Mesendoderm (in vitro differentiated cells): ENCODE data around the gene NKX1-1.
"Not testable (repeated sequence)": the region's sequence is repeated elsewhere in the genome, so short reads cannot be mapped to it uniquely, and the experiment has no call there.

Experiments
- DNase-seq: peaks from one replicate; pipeline ENCODE4 v3.0.0; 2013
- H2AK5ac ChIP-seq: 2 replicates; pipeline ENCODE4 v1.6.1; 2013; ENCODE audit warnings: low read length, inconsistent platforms
- H2BK120ac ChIP-seq: 2 replicates; pipeline ENCODE4 v1.6.1; 2013; ENCODE audit warnings: low read depth, mild to moderate bottlenecking, low read length, moderate library complexity, mixed read lengths
- H2BK15ac ChIP-seq: replicated peaks from 2 replicates; pipeline ENCODE4 v1.6.1; 2013; ENCODE audit warnings: low read depth, mild to moderate bottlenecking, moderate library complexity
- H2BK5ac ChIP-seq: 2 replicates; pipeline ENCODE4 v1.6.1; 2013; ENCODE audit warnings: low read length, inconsistent platforms
- H3K18ac ChIP-seq: 2 replicates; pipeline ENCODE4 v1.6.1; 2013; ENCODE audit warnings: mild to moderate bottlenecking, low read length, mixed read lengths
- H3K23ac ChIP-seq: one replicate; pipeline ENCODE4 v1.6.1; 2013; ENCODE audit warnings: low read length
- H3K27ac ChIP-seq: 2 replicates; pipeline ENCODE4 v1.5.1; 2013; ENCODE audit warnings: low read depth, mild to moderate bottlenecking, inconsistent platforms, low read length, moderate library complexity
- H3K27me3 ChIP-seq: 2 replicates; pipeline ENCODE4 v1.6.1; 2013; ENCODE audit warnings: low read length, control low read depth, mild to moderate bottlenecking, inconsistent platforms; ENCODE audit not compliant: insufficient read depth, poor library complexity
- H3K36me3 ChIP-seq: 2 replicates; pipeline ENCODE4 v1.6.1; 2013; ENCODE audit warnings: low read length, inconsistent platforms; ENCODE audit not compliant: control insufficient read depth, insufficient read depth
- H3K4ac ChIP-seq: one replicate; pipeline ENCODE4 v1.6.1; 2013; ENCODE audit warnings: low read depth, mild to moderate bottlenecking, low read length, moderate library complexity
- H3K4me1 ChIP-seq: 2 replicates; pipeline ENCODE4 v1.6.1; 2013; ENCODE audit warnings: low read depth, low read length, inconsistent platforms; ENCODE audit not compliant: control insufficient read depth
- H3K4me2 ChIP-seq: 2 replicates; pipeline ENCODE4 v1.6.1; 2013; ENCODE audit warnings: low read length
- H3K4me3 ChIP-seq: 2 replicates; pipeline ENCODE4 v1.5.1; 2013; ENCODE audit warnings: mild to moderate bottlenecking, low read length
- H3K56ac ChIP-seq: one replicate; pipeline ENCODE4 v1.6.1; 2013; ENCODE audit warnings: low read length
- H3K79me1 ChIP-seq: 2 replicates; pipeline ENCODE4 v1.6.1; 2013; ENCODE audit warnings: low read length, inconsistent platforms
- H3K79me2 ChIP-seq: 2 replicates; pipeline ENCODE4 v1.6.1; 2013; ENCODE audit warnings: mild to moderate bottlenecking, low read length; ENCODE audit not compliant: control insufficient read depth, insufficient read depth
- H3K9ac ChIP-seq: 2 replicates; pipeline ENCODE4 v1.6.1; 2013; ENCODE audit warnings: low read length, inconsistent platforms
- H4K5ac ChIP-seq: one replicate; pipeline ENCODE4 v1.6.1; 2013; ENCODE audit warnings: low read length
- H4K8ac ChIP-seq: one replicate; pipeline ENCODE4 v1.6.1; 2013; ENCODE audit warnings: low read depth, mild to moderate bottlenecking, control low read depth, low read length, moderate library complexity
- WGBS: extraction: QIAGEN DNeasy Blood & Tissue Kit; methylation state at CpG from one replicate; pipeline ENCODE4 v1.1.7; 2013; ENCODE audit warnings: low lambda C conversion rate, missing lambda C conversion rate; ENCODE audit not compliant: insufficient coverage; ENCODE audit errors: extremely low coverage; 5-methylcytosine and 5-hydroxymethylcytosine counted together

NKX1-1 gene

DNA sequence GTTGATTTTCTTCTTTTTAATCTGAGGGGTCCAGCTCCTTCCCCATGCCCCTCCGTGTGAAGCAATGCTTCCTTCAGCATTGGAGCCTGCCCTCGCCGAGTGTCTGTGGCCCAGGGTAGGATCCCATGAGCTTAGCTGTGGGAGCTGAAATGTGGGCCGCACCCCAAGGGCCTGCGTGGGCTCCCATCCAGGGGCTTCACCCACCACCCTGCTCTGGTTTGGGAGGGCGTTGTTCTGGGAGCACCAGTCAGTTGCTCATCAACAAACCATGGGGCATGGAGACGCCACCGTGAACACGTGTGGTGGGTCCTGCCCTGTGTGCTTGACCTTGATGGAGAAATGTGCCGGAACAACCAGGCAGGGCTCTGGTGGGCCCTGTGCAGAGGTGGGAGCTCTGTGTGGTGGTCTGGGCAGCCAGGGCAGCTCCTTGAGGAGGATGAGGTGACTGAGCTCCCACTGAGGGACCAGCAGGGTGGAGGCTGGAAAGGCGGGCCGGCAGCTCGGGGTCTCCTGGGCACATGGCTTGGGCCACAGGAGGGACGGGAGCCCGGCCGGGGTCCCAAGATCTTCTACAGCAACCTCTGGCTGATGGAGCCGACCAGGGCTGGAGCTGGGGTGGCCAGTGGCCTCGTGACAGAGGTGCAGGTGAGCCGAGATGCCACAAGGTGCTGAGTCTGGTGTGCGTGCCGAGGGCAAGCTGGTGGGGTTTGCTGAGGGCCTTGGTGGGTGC lies 39.6 kb upstream of the NKX1-1 start:
- Histone ChIP-seq H2BK120ac (no peak overlapping the region), H3K4me3 (no peak overlapping the region), H4K5ac (no peak overlapping the region), H3K79me2 (no peaks in the 10 kb centered on the region), H3K36me3 (no peaks in the 10 kb centered on the region), H3K27me3 (no peaks in the 10 kb centered on the region), H3K79me1 (no peaks in the 10 kb centered on the region), H2BK5ac (no peak overlapping the region), H3K9ac (no peak overlapping the region), H2AK5ac (no peak overlapping the region), H3K4ac (no peak overlapping the region), H3K23ac (no peak overlapping the region), H4K8ac (no peak overlapping the region), H2BK15ac (no peak overlapping the region), H3K4me1 (no peaks in the 10 kb centered on the region), H3K4me2 (no peak overlapping the region), H3K56ac (no peak overlapping the region), H3K18ac (no peak overlapping the region), H3K27ac (no peak overlapping the region)
- no CpG with 5 or more reads among the region's 21 CpGs for WGBS
- DNase-seq, result no peak

- not testable (repeated sequence) for DNase-seq, H4K5ac ChIP-seq, H3K23ac ChIP-seq, H2BK120ac ChIP-seq, H3K27me3 ChIP-seq, H3K79me1 ChIP-seq, H3K4ac ChIP-seq, H3K4me3 ChIP-seq, H2AK5ac ChIP-seq, H3K4me2 ChIP-seq, H4K8ac ChIP-seq, H2BK5ac ChIP-seq, H3K9ac ChIP-seq, H3K4me1 ChIP-seq, H3K79me2 ChIP-seq, H2BK15ac ChIP-seq, H3K36me3 ChIP-seq, H3K27ac ChIP-seq, H3K18ac ChIP-seq, H3K56ac ChIP-seq
- no CpG with 5 or more reads among the region's 4 CpGs for WGBS
Observed at GRCh38 chr4:1443688-1444172, 37.5 kb upstream of the NKX1-1 start.

- H4K8ac ChIP-seq, result no peak overlapping the region
- no peak overlapping the region for H3K56ac ChIP-seq
Observed at GRCh38 chr4:1427010-1427409, 20.8 kb upstream of the NKX1-1 start.

GRCh38 chr4:1421657-1422056 lies 15.4 kb upstream of the NKX1-1 start:
- Histone ChIP-seq H2AK5ac (no peak overlapping the region), H4K8ac (no peak overlapping the region), H3K4me2 (no peak overlapping the region), H3K18ac (no peak overlapping the region), H3K27ac (no peak overlapping the region), H3K4me1 (no peaks in the 10 kb centered on the region), H2BK15ac (no peak overlapping the region), H3K79me2 (no peaks in the 10 kb centered on the region), H3K4ac (no peak overlapping the region), H3K36me3 (no peaks in the 10 kb centered on the region), H3K23ac (no peak overlapping the region), H4K5ac (no peak overlapping the region), H3K27me3 (no peaks in the 10 kb centered on the region), H3K56ac (no peak overlapping the region), H3K79me1 (no peaks in the 10 kb centered on the region), H3K4me3 (no peak overlapping the region), H3K9ac (no peak overlapping the region), H2BK5ac (no peak overlapping the region), H2BK120ac (no peak overlapping the region)
- WGBS, result 100% methylated on average over 1 of the region's 2 CpGs
- DNase-seq, result no peak

More at GRCh38 chr4:1427010-1427409, 20.8 kb upstream of the NKX1-1 start:
- DNase-seq, result no peak
- Histone ChIP-seq H3K4me1 (no peaks in the 10 kb centered on the region), H3K79me2 (no peaks in the 10 kb centered on the region), H3K18ac (no peak overlapping the region), H4K5ac (no peak overlapping the region), H3K9ac (no peak overlapping the region), H3K4me3 (no peak overlapping the region), H3K23ac (no peak overlapping the region), H2BK5ac (no peak overlapping the region), H3K4me2 (no peak overlapping the region), H3K4ac (no peak overlapping the region), H3K27me3 (no peaks in the 10 kb centered on the region), H3K27ac (no peak overlapping the region), H3K79me1 (no peaks in the 10 kb centered on the region), H2AK5ac (no peak overlapping the region), H2BK15ac (no peak overlapping the region), H3K36me3 (no peaks in the 10 kb centered on the region), H2BK120ac (no peak overlapping the region)
- no CpG with 5 or more reads among the region's 5 CpGs for WGBS

GRCh38 chr4:1419708-1420107 lies 13.5 kb upstream of the NKX1-1 start:
- Histone ChIP-seq H3K4me1 (no peaks in the 10 kb centered on the region), H3K23ac (no peak overlapping the region), H4K8ac (no peak overlapping the region), H2BK5ac (no peak overlapping the region), H3K79me2 (no peaks in the 10 kb centered on the region), H3K18ac (no peak overlapping the region), H3K4ac (no peak overlapping the region), H2BK15ac (no peak overlapping the region), H3K56ac (no peak overlapping the region), H3K4me2 (no peak overlapping the region), H3K9ac (no peak overlapping the region), H2BK120ac (no peak overlapping the region), H3K36me3 (no peaks in the 10 kb centered on the region), H3K27ac (no peak overlapping the region), H4K5ac (no peak overlapping the region), H3K79me1 (no peaks in the 10 kb centered on the region), H3K27me3 (no peaks in the 10 kb centered on the region), H2AK5ac (no peak overlapping the region), H3K4me3 (no peak overlapping the region)
- DNase-seq, result no peak
- WGBS, result no CpG with 5 or more reads among the region's 13 CpGs
